Activated naive CD4-positive, alpha-beta T cell treated with anti-CD3 and anti-CD28 coated beads, Interleukin-2, amount 50 U/mL, for 24 hours (primary cell): ENCODE data around the gene ZFPM1.

Source experiments
- H3K27ac Mint-ChIP-seq: one replicate; pipeline ENCODE4 v1.8.0; 2021; ENCODE audit warnings: mild to moderate bottlenecking, mixed read lengths
- H3K27me3 Mint-ChIP-seq: one replicate; pipeline ENCODE4 v1.8.0; 2021; ENCODE audit warnings: mixed read lengths
- H3K36me3 Mint-ChIP-seq: one replicate; pipeline ENCODE4 v1.8.0; 2021; ENCODE audit warnings: mixed read lengths
- H3K4me1 Mint-ChIP-seq: one replicate; pipeline ENCODE4 v1.8.0; 2021; ENCODE audit warnings: mixed read lengths
- H3K4me3 Mint-ChIP-seq: one replicate; pipeline ENCODE4 v1.8.0; 2021; ENCODE audit warnings: mild to moderate bottlenecking, mixed read lengths
- H3K9me3 Mint-ChIP-seq: one replicate; pipeline ENCODE4 v1.8.0; 2021; ENCODE audit warnings: mixed read lengths

Gene ZFPM1

GRCh38 chr16:88540346-88540977, 87.4 kb downstream of the ZFPM1 start:
- H3K36me3 Mint-ChIP-seq = peaks cover 7% of the 10 kb centered on the region
- peaks cover 6% of the 10 kb centered on the region for H3K9me3 Mint-ChIP-seq
- H3K27me3 Mint-ChIP-seq = peaks cover 3% of the 10 kb centered on the region
- peaks cover 8% of the 10 kb centered on the region for H3K4me1 Mint-ChIP-seq
- no peak overlapping the region for H3K4me3 Mint-ChIP-seq
- H3K27ac Mint-ChIP-seq = no peak overlapping the region

- Mint-ChIP-seq H3K27me3 (peaks cover 3% of the 10 kb centered on the region), H3K36me3 (peaks cover 6% of the 10 kb centered on the region)
Measured at GRCh38 chr16:88541831-88542616, 88.9 kb downstream of the ZFPM1 start.

DNA sequence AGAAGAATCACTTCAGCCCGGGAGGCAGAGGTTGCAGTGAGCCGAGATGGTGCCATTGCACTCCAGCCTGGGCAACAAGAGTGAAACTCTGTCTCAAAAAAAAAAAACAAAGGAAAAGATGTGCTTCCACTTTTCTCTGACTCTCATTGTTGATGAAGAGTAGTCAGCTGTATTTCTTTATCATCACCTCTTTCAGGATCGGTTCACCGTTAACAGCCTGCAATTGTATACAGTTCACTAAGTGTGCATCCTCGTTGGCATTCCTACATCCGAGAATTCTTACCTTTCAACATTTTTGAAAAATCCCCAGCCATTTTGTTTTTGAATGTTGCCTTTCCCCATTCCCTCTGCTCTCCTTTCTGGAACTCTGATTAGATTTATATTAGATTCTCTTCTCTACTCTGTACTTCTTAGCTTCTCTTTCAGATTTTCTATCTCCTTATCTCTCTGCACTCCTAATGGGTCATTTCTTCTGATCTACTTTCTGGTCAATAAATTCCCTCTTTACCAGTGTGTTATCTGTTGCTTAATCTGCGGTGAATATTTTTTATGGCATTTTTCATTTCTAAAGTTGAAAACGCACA, 90.2 kb downstream of the ZFPM1 start:
- Mint-ChIP-seq H3K27me3 (peaks cover 3% of the 10 kb centered on the region), H3K9me3 (peaks cover 6% of the 10 kb centered on the region), H3K36me3 (peaks cover 6% of the 10 kb centered on the region), H3K27ac (no peak overlapping the region), H3K4me3 (no peak overlapping the region), H3K4me1 (no peaks in the 10 kb centered on the region)

More at GRCh38 chr16:88541831-88542616, 88.9 kb downstream of the ZFPM1 start:
- H3K4me1 Mint-ChIP-seq = no peaks in the 10 kb centered on the region
- H3K27ac Mint-ChIP-seq = no peak overlapping the region
- H3K9me3 Mint-ChIP-seq = peaks cover 6% of the 10 kb centered on the region
- no peak overlapping the region for H3K4me3 Mint-ChIP-seq

DNA sequence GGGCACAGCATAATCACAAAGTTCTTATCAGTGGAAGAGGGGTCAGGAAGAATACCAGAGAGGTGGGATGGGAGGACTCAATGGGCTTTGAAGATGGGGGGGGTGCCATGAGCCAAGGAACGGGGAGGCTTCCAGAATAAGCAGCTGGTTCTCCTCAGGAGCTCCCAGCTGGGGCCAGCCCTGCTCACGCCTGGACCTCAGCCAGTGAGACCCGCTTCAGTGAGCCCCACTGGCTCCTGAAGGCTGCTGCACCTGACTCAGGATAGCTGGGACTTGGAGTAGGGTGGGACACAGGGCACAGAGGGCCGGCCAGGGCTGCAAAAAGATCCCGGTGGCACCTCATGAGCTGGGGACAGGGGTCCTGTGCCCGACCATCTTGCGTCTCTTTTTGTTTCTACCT, 92.7 kb downstream of the ZFPM1 start:
- H3K4me3 Mint-ChIP-seq = no peak overlapping the region
- H3K4me1 Mint-ChIP-seq = peaks cover 10% of the 10 kb centered on the region
- H3K36me3 Mint-ChIP-seq = peaks cover 6% of the 10 kb centered on the region
- peaks cover 6% of the 10 kb centered on the region for H3K9me3 Mint-ChIP-seq
- H3K27me3 Mint-ChIP-seq = no peaks in the 10 kb centered on the region
- no peak overlapping the region for H3K27ac Mint-ChIP-seq

DNA sequence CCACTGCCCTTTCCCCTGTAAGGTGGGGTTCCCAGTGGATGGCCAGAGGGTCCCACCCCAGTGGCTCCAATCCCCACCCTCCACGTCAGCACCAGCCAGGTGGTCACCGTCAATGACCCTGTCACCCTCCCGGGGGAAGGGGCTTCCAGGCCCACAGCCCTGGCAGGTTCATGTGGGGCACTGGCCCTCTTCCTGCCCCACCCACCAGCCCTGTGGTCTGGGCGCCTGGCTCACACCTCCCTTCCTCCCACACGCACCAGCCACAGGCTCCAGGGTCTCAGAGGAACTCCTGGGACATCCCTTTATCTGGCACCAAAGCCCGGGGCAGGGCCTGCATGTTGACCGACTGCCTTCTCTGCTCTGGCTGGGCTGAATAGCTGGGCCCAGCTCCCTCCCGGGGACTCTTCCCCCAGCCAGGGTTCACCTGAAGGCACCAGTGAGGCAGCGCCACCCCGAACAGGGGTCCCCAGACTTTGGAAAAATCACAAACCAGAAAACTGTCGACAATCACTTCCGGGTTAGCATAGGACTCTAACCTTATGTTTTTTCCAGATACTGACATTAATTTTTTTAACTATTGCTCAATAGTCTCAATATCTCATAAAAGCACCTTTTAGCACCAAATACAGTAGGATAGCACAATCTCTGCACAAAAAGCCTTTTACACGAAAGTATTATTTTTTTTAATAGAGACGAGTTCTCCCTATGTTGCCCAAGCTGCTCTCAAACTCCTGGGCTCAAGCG, 95.2 kb downstream of the ZFPM1 start:
- Mint-ChIP-seq H3K4me3 (no peak overlapping the region), H3K36me3 (peaks cover 4% of the 10 kb centered on the region), H3K4me1 (peaks cover 15% of the 10 kb centered on the region), H3K27ac (no peak overlapping the region), H3K27me3 (no peaks in the 10 kb centered on the region), H3K9me3 (peaks cover 5% of the 10 kb centered on the region)

GRCh38 chr16:88548985-88549384, 95.9 kb downstream of the ZFPM1 start:
- Mint-ChIP-seq H3K4me3 (no peak overlapping the region), H3K4me1 (peaks cover 15% of the 10 kb centered on the region), H3K27ac (no peak overlapping the region), H3K27me3 (no peaks in the 10 kb centered on the region), H3K36me3 (no peaks in the 10 kb centered on the region), H3K9me3 (no peaks in the 10 kb centered on the region)

DNA sequence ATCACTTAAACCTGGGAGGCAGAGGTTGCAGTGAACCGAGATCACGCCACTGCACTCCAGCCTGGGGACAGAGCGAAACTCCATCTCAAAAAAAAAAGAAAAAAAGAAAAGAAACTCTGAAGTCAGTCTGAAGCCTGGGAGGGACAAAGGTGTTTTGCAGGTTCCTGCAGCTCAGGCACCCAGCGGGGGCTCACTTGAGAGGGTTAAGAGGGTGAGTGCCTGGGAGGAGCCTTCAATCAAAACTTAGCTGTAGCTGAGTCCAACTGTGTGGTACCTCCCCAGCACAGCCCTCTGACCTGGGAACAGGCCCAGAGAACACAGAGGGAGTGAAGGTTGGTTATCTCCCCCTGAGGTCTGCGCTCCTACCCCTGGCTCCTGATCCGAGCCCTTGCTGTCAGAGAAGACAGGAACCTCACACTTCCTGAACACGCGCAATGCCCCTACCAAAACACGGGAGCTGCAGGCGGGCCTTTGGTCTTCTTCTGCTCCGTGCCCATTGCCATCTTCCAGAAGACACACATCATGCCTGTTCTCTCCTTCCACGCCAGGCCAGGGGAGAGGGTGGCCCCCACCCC, 96.7 kb downstream of the ZFPM1 start:
- H3K4me1 Mint-ChIP-seq = peaks cover 15% of the 10 kb centered on the region
- no peaks in the 10 kb centered on the region for H3K9me3 Mint-ChIP-seq
- peak overlapping the region; percentile 59 for H3K27ac Mint-ChIP-seq
- peak overlapping the region; percentile 76 for H3K4me3 Mint-ChIP-seq
- H3K36me3 Mint-ChIP-seq = no peaks in the 10 kb centered on the region
- no peaks in the 10 kb centered on the region for H3K27me3 Mint-ChIP-seq

DNA sequence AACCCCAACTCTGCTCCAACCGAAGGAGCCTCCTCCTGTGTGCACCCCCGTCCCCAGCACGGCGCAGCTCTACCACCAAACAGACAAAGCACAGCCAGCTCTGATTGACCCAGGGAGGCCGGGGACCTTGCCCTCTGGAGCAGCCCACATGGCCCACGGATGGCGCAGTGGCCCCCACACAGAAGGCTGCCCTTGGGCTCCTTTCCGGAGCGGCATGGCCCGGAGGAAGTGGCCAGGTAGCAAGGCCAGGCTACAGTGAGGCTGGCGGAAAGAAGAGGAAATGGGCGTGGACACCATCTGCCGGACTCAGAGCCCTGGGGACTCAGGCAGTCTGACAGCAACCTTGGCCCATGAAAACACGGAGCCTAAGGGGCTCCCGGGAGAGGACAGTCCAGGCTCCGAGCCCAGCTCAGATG, 97.2 kb downstream of the ZFPM1 start:
- H3K4me3 Mint-ChIP-seq = peak overlapping the region; percentile 76
- H3K9me3 Mint-ChIP-seq = no peaks in the 10 kb centered on the region
- H3K4me1 Mint-ChIP-seq = peaks cover 15% of the 10 kb centered on the region
- H3K36me3 Mint-ChIP-seq = no peaks in the 10 kb centered on the region
- H3K27me3 Mint-ChIP-seq = no peaks in the 10 kb centered on the region
- peak overlapping the region; percentile 59 for H3K27ac Mint-ChIP-seq

GRCh38 chr16:88552166-88552565, 99.1 kb downstream of the ZFPM1 start:
- Mint-ChIP-seq H3K36me3 (no peaks in the 10 kb centered on the region), H3K27ac (no peak overlapping the region), H3K9me3 (no peaks in the 10 kb centered on the region), H3K4me1 (peaks cover 15% of the 10 kb centered on the region), H3K4me3 (no peak overlapping the region), H3K27me3 (peaks cover under 1% of the 10 kb centered on the region)

GRCh38 chr16:88552815-88553214, 99.7 kb downstream of the ZFPM1 start:
- H3K27ac Mint-ChIP-seq = no peak overlapping the region
- H3K4me1 Mint-ChIP-seq = peaks cover 15% of the 10 kb centered on the region
- H3K9me3 Mint-ChIP-seq = no peaks in the 10 kb centered on the region
- H3K4me3 Mint-ChIP-seq = no peak overlapping the region
- peaks cover 2% of the 10 kb centered on the region for H3K27me3 Mint-ChIP-seq
- no peaks in the 10 kb centered on the region for H3K36me3 Mint-ChIP-seq

- peaks cover 2% of the 10 kb centered on the region for H3K27me3 Mint-ChIP-seq
- no peak overlapping the region for H3K4me3 Mint-ChIP-seq
- peaks cover 15% of the 10 kb centered on the region for H3K4me1 Mint-ChIP-seq
- H3K27ac Mint-ChIP-seq = no peak overlapping the region
- no peaks in the 10 kb centered on the region for H3K9me3 Mint-ChIP-seq
- H3K36me3 Mint-ChIP-seq = no peaks in the 10 kb centered on the region
Measured at GRCh38 chr16:88553739-88554138, 100.7 kb downstream of the ZFPM1 start.

DNA sequence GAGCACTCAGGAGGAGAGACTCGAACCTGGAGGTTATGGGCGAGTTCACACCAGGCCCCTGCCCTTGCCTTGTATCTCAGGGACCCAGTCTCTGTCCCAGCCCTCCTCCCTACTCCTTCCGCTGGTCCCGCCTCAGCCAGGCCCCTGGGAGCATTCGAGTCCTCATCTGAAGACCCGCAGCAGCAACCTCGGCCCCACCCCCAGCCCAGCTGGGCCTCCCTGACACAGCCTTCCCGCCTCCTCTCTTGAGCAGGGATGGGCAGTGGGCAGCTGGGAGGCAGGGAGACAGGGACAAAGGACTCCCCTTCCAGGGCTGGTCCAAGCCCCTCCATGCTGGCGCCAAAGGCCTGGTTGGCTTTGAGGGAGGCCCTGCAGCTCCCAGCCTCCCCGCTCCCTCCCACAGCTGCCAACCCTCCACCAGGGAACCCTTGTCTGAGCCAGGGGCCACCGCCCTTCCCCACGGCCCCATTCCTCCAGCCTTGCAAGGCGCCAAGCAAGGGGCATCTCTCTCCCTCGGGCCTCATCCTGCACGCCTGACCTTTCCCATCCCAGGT, 101.7 kb downstream of the ZFPM1 start:
- Mint-ChIP-seq H3K4me1 (peaks cover 10% of the 10 kb centered on the region), H3K27ac (no peak overlapping the region), H3K36me3 (no peaks in the 10 kb centered on the region), H3K4me3 (no peak overlapping the region), H3K27me3 (peaks cover 2% of the 10 kb centered on the region), H3K9me3 (no peaks in the 10 kb centered on the region)

DNA sequence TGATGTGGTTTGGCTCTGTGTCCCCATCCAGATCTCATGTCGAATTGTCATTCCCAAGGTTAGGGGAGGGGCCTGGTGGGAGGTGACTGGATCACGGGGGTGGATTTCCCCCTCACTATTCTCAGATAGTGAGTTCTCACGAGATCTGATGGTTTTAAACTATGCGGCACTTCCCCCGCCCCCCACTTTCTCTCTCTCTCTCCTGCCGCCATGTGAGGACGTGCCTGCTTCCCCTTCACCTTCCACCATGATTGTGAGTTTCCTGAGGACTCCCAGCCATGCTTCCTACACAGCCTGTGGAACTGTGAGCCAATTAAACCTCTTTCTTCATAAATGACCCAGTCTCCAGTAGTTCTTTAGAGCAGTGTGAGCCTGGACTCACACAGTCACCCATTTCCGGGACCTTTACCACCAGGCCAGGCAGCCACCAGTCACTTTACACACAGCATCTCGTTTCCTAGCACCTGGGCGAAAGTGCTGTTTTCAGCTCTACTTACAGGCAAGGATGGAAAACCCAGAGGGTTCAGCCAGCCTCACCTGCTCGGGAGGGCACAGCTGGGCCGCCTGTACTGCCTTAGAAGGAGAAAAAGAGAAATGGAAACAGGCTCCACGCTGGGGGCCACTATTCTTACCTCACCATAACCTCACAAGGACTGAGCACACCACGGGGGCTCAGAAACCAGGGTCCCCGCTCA, 103.4 kb downstream of the ZFPM1 start:
- peaks cover 2% of the 10 kb centered on the region for H3K27me3 Mint-ChIP-seq

DNA sequence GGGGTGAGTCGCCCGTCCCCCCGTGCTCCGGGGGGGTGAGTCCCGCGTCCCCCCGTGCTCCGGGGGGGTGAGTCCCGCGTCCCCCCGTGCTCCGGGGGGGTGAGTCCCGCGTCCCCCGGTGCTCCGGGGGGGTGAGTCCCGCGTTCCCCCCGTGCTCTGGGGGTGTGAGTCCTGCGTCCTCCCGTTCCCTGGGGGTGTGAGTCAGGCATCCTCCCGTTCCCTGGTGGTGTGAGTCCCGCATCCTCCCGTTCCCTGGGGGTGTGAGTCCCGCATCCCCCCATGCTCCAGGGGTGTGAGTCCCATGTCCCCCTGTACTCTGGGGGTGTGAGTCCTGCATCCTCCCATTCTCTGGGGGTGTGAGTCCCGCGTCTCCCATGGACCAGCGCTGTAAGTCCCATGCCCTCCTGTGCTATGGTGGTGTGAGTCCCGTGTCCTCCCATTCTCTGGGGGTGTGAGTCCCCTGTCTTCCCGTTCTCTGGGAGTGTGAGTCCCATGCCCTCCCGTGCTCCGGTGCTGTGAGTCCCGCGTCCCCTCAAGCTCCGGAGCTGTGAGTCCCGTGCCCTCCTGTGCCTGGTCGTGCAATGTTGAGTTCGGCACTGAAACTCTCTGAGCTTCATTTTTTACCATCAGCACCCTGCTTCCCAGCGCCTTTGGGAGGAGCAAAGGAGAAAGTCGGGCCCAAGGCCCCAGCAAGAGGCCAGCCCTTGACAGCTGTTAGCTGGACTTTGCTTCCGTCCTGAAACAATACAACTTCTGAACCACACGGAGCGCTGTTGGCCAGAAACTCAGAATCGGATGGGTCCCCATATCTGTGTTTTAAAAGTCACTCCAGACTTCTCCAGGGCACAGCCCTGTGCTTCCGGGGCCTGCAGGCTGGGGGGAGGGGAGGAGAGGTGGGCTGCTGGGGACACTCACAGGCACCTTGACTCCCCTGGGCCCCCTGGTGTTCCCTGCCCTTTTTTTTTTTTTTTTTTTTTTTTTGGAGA, 105.7 kb downstream of the ZFPM1 start:
- H3K36me3 Mint-ChIP-seq = no peaks in the 10 kb centered on the region
- H3K4me3 Mint-ChIP-seq = no peak overlapping the region
- H3K4me1 Mint-ChIP-seq = peaks cover 4% of the 10 kb centered on the region
- peaks cover 2% of the 10 kb centered on the region for H3K27me3 Mint-ChIP-seq
- no peaks in the 10 kb centered on the region for H3K9me3 Mint-ChIP-seq
- no peak overlapping the region for H3K27ac Mint-ChIP-seq

More for the DNA sequence above, 103.4 kb downstream of the ZFPM1 start:
- Mint-ChIP-seq H3K4me3 (no peak overlapping the region), H3K27ac (no peak overlapping the region), H3K4me1 (peaks cover 4% of the 10 kb centered on the region), H3K9me3 (no peaks in the 10 kb centered on the region), H3K36me3 (no peaks in the 10 kb centered on the region)
